ENCODE data around the gene TMEM150B.
"Not testable (repeated sequence)": the region's sequence is repeated elsewhere in the genome, so short reads cannot be mapped to it uniquely, and the experiment has no call there.

TMEM150B gene

GRCh38 chr19:55333870-55334269 is 8.7 kb upstream of the TMEM150B start:
- H3K27ac ChIP-seq: no peak overlapping the region

GRCh38 chr19:55329791-55330190 is 4.7 kb upstream of the TMEM150B start:
- not testable (repeated sequence) for DNase-seq; H3K9me3 ChIP-seq (ENCODE audit: severe bottlenecking); H3K4me3 ChIP-seq (ENCODE audit: low read depth, low read length); H3K36me3 ChIP-seq; H3K27ac ChIP-seq; H3K27me3 ChIP-seq (ENCODE audit: insufficient read depth, low read depth, severe bottlenecking)

More at GRCh38 chr19:55333870-55334269, 8.7 kb upstream of the TMEM150B start:
- H3K4me3 ChIP-seq (ENCODE audit: low read depth, low read length): no peak overlapping the region
- TF ChIP-seq CTCF (IDR thresholded peaks at IDR 0.05; ENCODE audit: low read depth, low read length): no peak
- no peaks in the 10 kb centered on the region for H3K9me3 ChIP-seq (ENCODE audit: severe bottlenecking)
- DNase-seq: no peak
- H3K27me3 ChIP-seq (ENCODE audit: insufficient read depth, low read depth, severe bottlenecking): no peaks in the 10 kb centered on the region
- H3K36me3 ChIP-seq: no peaks in the 10 kb centered on the region

GRCh38 chr19:55328774-55329318 is 3.7 kb upstream of the TMEM150B start:
- not testable (repeated sequence) for H3K27me3 ChIP-seq (ENCODE audit: insufficient read depth, low read depth, severe bottlenecking); H3K36me3 ChIP-seq; H3K4me3 ChIP-seq (ENCODE audit: low read depth, low read length); H3K9me3 ChIP-seq (ENCODE audit: severe bottlenecking); DNase-seq; H3K27ac ChIP-seq

GRCh38 chr19:55324662-55325061 is 479 bp downstream of the TMEM150B start:
- no peak overlapping the region for H3K4me3 ChIP-seq (ENCODE audit: low read depth, low read length)
- no peak for TF ChIP-seq CTCF (IDR thresholded peaks at IDR 0.05; ENCODE audit: low read depth, low read length)
- H3K27me3 ChIP-seq (ENCODE audit: insufficient read depth, low read depth, severe bottlenecking): no peaks in the 10 kb centered on the region
- no peaks in the 10 kb centered on the region for H3K9me3 ChIP-seq (ENCODE audit: severe bottlenecking)
- no peak overlapping the region for H3K27ac ChIP-seq
- DNase-seq: no peak
- no peaks in the 10 kb centered on the region for H3K36me3 ChIP-seq

- no peak overlapping the region for H3K4me3 ChIP-seq (ENCODE audit: low read depth, low read length)
- DNase-seq: no peak
- TF ChIP-seq CTCF (IDR thresholded peaks at IDR 0.05; ENCODE audit: low read depth, low read length): no peak
These were observed 2.8 kb downstream of the TMEM150B start for GRCh38 chr19:55322204-55322885.

GRCh38 chr19:55321466-55322137 is 3.5 kb downstream of the TMEM150B start:
- H3K27me3 ChIP-seq (ENCODE audit: insufficient read depth, low read depth, severe bottlenecking): no peaks in the 10 kb centered on the region
- H3K4me3 ChIP-seq (ENCODE audit: low read depth, low read length): no peak overlapping the region
- no peaks in the 10 kb centered on the region for H3K36me3 ChIP-seq
- H3K27ac ChIP-seq: no peak overlapping the region
- no peaks in the 10 kb centered on the region for H3K9me3 ChIP-seq (ENCODE audit: severe bottlenecking)
- no peak for TF ChIP-seq CTCF (IDR thresholded peaks at IDR 0.05; ENCODE audit: low read depth, low read length)
- no peak for DNase-seq

More at GRCh38 chr19:55322204-55322885, 2.8 kb downstream of the TMEM150B start:
- Histone ChIP-seq H3K27ac (no peak overlapping the region), H3K36me3 (no peaks in the 10 kb centered on the region), H3K27me3 (ENCODE audit: insufficient read depth, low read depth, severe bottlenecking) (no peaks in the 10 kb centered on the region), H3K9me3 (ENCODE audit: severe bottlenecking) (no peaks in the 10 kb centered on the region)
